GM19025 (cell line): ENCODE measurements around the gene CACHD1.

Experiments used
- ATAC-seq: cut with Tn5 transposase; IDR thresholded peaks from one replicate; pipeline ENCODE4 v1.9.1; 2021; ENCODE audit warnings: mild to moderate bottlenecking, low read depth, moderate library complexity; ENCODE audit not compliant: unreplicated experiment

Gene CACHD1

DNA sequence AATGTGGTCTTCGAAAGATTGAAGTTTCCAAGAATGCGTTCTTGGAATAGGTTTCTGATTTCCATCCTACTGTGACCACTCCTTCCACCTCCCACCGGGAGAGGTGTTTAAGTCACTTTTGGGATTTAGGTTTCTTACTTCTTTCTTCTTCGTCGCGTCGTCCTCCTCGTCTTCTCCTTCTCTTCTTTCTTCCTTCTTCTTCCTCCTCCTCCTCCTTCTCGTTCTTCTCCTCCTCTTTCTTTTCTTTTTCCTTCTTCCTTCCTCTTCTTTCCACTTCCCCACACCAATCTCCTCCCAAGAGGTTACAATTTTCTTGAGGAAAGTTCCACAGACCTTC, 2.1 kb downstream of the CACHD1 start:
- ATAC-seq = no peak

DNA sequence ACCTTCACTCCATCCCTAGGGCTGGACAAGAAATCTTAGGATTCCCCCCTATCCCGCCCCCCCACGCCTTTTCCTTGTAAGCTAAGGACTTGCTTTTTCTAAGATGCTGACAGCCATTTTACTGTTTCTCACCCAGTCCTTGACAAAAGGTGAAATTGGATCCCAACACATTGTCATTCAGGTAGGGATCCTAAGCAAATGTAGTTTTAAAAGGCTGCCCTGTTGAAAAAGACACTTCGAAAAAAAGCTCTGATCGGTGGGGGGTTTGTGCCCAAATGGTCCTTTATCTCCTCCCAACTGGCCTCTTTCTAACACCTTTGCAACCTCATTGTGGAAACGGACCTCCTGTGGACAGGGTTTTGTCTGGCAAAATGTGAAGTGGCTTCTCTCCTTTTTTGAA, 2.9 kb downstream of the CACHD1 start:
- no peak for ATAC-seq

DNA sequence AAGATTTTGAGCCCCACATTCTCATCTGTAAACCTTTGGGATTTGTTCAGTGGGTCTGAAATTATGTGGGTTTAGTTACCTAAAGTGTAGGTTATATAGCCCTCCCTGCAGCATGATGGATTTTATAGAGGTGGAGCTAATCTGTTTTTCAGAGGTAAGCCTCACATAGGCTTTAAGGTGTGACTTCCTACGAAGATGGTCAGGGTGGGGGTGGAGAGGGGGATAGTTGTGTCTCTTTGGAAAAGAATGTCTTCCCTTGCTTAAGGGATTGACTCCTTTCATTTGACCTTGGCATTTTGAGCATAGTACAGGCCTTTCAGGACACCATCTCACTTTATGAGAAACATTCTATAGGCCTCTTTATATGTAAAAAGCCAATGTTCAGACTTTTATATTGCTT, 3.4 kb downstream of the CACHD1 start:
- ATAC-seq = no peak

DNA sequence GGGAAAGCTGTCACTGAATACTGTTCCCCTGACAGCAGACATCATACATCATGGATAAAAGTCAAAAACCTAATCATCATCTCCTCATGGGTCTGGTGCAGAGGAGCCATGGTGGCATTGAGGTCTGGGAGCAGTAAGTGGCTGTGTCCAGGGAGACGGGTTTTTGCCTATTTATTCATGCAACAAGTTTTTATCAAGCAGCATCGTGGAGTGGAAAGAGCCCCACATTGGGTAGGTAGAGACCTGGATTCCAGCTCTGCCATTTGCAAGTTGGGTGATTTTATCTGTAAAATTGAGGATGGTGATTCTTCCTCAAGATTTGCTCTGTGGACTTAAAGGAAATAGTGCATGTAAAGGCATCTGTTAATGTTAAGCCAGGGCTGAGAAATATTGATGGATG, 4.2 kb downstream of the CACHD1 start:
- no peak for ATAC-seq

- no peak for ATAC-seq
Measured at GRCh38 chr1:64474665-64475439, 4.9 kb downstream of the CACHD1 start.

DNA sequence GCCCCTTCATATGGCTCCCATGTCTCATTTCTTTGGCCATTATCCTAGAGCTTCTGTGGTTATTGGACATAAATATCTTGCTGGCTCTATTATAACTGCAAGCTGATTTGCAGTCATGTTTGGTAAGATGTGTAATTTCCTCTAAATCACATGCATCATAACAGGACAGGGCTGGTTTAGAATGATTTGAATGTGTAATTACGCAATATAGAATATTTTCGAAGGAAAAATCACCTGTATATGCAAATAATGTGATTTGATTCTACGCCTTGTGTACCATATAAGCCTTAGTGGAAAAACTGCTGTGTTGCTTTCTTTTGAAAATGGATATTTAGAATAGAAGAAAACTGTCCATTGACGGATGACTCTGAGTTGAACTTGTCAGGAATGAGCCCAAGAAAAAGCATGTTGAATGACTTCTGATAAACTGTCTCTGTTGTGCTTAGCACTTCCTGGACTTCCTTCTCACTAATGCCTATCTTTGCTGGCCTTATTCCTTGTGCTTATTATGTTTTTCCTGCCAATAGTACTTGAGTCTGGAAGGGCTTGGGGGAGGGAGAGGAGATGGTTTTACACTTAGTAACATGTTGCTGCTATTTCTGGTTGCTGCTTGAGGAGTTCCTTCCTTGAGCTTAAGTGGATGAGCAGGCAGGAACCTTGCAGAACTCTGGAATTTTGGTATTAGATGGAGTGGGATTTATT, 6.5 kb downstream of the CACHD1 start:
- no peak for ATAC-seq

DNA sequence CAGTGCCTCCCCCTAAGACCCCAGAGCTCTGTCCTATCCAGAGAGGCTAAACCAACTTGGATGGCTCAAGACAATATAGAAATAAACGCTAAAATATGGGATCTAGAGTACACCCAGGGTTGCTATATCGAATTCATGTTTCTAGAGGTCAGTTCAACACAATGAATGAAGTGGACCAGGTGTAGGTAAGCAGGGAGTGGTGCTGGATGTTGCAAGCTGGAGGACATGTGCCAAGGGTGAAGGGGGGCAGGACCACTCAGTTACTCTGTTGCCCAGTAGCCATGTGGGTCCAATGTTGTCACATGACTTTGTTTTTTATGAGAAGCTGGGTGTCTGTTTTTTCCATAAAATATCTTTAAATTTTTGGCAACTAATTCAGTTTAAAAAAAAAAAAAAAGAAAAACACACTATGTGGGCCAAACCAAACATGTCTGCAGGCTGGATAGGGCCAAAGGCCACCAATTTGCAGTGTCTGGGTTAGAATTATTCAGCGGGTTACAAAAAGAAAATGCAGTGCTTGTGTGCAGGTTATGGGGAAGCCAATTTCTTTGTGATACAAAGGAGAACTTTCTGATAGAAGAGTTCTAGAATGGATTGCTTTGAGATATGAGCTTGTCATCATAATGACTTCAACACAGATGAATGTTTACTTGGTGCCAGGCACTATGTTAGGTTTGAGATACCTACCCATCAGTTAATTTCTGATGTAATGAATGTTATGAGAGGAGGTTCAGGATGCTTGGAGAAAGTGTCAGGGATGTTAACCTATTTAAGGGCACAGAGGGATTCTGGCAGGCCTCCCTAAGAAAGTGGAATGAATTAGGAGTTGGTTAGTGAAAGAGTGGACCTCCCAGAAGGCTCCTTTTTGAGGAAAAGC, 8.9 kb downstream of the CACHD1 start:
- ATAC-seq = no peak

DNA sequence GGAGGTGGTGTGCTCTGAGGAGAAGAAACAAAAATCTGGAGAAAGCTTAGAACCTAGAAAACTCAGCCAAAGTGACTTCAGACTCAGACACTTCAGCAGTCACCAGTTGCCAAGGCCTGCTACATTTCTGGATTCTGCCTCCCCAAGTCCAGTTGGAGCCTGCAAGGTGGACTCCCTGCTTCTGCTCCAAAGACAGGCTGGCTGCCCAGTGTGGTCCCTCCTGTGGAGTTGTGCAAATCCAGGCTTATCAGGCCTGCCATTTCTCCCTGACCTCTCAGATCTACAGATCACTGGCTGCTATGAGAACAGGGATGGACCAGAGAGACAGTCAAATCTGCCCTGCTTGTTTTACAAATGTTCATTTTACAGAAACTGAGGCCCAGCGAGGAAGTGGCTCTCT, 9.9 kb downstream of the CACHD1 start:
- ATAC-seq = no peak

GRCh38 chr1:64480999-64481772, 11.3 kb downstream of the CACHD1 start:
- no peak for ATAC-seq

DNA sequence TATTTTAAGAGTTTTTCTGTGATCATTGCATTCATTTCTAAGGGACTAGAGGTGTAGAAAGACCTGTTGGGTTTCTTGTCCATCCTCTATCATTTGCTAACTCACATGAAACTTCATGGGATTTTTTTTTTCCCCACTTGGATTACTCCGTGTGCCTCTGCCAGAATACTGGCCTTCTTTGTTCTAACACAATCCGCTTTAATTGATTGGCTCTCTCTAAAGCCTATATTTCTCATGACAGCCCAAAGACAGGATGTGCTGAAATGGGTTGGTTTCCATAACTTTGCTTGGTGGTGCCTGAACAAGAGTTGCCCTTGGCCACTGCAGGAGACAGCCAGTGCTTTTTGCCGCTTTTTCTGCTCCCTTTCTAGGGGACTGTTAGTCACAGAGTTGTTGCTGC, 12.2 kb downstream of the CACHD1 start:
- no peak for ATAC-seq

- no peak for ATAC-seq
Measured at GRCh38 chr1:64482720-64483119, 12.8 kb downstream of the CACHD1 start.

DNA sequence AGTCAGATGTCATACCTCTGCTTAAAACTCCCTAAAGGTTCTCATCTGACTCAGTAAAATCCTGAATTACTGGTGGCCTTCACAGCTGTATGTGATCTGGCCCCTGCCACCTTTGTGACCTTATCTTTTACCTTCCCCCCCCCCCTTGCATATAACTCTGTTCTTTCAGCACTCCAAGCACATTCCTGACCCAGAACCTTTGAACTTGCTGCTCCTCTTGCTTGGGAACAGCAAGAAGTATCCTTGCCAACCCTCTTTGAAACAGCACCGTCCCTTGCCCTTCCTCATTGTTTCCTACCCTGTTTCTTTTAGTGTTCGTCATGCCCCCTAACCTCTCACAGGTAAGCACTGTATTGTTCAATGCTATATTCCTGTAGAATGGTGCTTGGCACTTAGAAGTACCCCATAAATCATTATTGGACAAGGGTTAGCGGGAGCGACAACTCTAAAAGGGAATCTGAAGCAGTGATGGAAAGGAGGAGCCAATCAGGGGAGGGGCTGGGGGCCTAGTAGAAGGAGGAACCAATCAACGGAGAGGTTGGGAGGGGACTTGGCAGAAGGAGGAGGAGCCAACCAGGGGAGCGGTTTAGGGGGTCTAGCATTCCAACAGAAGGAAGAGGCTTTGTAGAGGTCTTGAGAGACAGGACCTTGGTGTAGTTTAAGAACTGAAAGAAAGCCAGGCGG, 13.9 kb downstream of the CACHD1 start:
- no peak for ATAC-seq

DNA sequence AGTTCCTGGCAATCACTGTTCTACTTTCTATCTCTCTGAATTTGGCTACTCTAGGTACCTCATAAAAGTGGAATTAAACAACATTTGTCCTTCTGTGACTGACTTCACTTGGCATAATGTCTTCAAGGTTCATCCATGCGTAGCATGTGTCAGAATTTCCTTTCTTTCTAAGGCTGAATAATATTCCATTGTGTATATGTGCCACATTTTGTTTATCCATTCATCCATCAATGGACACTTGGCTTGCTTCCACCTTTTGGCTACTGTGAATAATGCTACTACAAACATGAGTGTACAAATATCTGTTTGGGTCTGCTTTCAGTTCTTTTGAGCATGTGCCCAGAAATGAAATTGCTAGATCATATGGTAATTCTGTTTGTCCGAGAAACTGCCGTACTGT, 14.7 kb downstream of the CACHD1 start:
- no peak for ATAC-seq

GRCh38 chr1:64486193-64486592, 16.3 kb downstream of the CACHD1 start:
- ATAC-seq = no peak

DNA sequence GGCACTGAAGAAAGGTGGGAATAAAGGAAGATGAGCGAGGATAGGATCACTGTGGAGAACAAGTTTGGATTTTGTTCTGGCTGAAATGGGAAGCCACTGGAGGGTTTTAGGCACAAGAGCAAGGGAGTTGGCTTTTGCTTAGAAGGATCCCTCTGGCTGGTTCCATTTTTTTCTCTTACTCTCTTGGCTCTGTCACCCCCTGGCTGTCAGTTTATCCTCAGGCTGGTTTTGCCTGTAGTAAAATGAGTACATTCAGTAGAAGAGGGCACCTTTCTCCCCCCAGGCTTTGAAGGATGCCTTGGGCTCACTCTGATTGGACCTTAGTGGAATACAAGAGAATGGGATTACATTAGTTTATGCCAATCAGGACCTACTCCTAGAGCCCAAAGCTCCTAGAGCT, 17.1 kb downstream of the CACHD1 start:
- ATAC-seq = no peak

DNA sequence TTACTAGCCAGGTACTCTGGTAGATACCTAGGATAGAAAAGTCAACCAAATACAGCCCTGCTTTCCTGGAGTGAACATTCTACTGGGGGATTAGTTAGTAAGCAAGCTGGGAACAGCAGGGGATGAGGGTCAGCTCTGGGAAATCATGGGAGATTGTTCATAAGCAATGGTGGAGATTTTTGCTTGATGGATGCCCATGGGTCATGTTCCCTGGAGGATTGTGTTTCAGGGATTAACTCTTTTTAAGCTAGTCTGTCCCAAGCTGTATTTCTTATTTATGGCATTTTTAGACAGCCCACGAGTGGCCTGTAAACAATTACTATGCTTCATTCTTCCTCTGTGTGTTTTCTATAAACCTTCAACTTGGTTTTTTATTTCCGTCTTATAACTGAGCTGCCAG, 18.9 kb downstream of the CACHD1 start:
- no peak for ATAC-seq

DNA sequence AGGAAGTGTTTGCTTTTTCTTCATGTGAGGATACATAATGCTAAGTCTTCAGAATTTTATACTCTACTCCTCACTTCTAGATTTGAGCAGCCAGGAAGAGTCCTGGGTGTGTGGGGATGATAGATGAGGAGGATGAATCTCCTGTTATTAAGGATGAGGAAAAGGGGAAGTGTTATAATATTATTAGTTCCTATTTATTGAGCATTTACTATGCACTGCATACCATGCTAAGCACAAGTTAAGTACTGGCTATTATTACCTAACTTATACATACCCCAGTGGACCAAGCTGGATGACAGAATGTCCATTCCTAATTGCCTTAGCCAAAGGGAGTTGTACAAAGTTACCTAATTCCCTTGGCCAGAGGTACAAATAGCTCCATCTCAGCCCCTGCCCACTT, 19.8 kb downstream of the CACHD1 start:
- ATAC-seq = no peak

DNA sequence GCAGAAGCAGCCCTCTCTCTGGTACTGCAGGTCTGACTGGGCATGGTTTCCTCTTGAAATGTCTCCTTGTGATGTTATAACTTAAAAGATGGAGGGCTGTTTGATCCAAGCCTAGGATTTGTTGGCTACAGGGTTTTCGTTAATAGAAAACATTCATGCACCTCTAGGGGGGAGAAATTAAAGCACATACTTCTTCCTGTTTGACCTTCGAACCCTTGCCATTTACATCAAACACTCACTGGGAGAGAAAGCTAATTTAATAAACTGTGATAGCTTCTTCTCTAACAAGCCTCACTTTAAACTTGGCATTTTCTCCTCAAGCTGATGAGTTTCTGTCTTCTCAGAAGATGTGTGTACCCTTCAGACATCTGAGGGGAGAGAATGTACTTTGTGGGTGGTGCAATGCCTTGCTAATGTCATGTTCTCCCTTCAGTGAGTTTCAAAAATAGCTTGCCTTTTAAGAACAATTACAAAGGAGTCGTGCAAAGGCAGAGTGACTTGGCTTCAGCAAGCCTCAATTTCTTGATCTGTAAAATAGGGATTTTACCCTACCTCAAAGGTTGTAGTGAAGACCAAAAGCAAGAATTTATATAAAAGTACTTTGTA, 20.4 kb downstream of the CACHD1 start:
- no peak for ATAC-seq

DNA sequence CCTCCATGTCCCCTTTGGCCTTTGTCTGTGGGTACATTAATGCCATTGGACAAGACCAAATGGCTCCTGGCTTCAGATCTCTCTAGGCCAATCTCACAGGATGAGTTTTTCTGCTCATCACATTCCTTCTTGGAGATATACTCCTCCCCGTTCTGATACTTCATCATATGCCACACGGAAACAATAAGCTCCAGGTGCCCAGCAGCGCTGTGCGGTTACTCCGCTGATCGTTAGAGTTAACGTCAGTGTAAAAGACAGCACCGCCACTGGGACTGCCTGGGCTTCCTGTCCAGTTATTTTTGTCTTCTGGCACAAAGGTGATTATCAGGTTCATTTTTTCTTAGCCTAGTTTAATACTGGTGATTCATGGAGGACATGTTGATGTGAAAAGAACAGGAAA, 22.5 kb downstream of the CACHD1 start:
- ATAC-seq = no peak

GRCh38 chr1:64493831-64494230, 23.9 kb downstream of the CACHD1 start:
- ATAC-seq = no peak
